Karpas-422 (cell line): ENCODE measurements around the gene SYNCRIP. TPM values are rescaled to one million over a fixed set of nuclear protein-coding genes. Genes with fewer than 3 reads are reported as not detected.
"Not testable (repeated sequence)": the region's sequence is repeated elsewhere in the genome, so short reads cannot be mapped to it uniquely, and the experiment has no call there.

Experiments
- DNase-seq: peaks from one replicate; pipeline ENCODE4 v3.0.0-alpha.2; 2015
- H2AFZ ChIP-seq: fragments of 200-600 bp; sonication (generic); 2 replicates; pipeline ENCODE4 v1.6.1; 2014; ENCODE audit warnings: antibody characterized with exemption, low read length, mixed read lengths
- H3K27ac ChIP-seq: fragments of 200-600 bp; sonication (generic); 2 replicates; pipeline ENCODE4 v1.5.1; 2014; ENCODE audit warnings: mild to moderate bottlenecking, low read length, moderate library complexity
- H3K27me3 ChIP-seq: fragments of 200-600 bp; sonication (generic); 2 replicates; pipeline ENCODE4 v1.6.1; 2014; ENCODE audit warnings: low read length, mixed read lengths
- H3K36me3 ChIP-seq: fragments of 200-600 bp; sonication (generic); 2 replicates; pipeline ENCODE4 v1.6.1; 2014; ENCODE audit warnings: low read length, mixed read lengths; ENCODE audit not compliant: insufficient read depth
- H3K4me1 ChIP-seq: fragments of 200-600 bp; sonication (generic); 2 replicates; pipeline ENCODE4 v1.6.1; 2014; ENCODE audit warnings: mild to moderate bottlenecking, low read length, mixed read lengths
- H3K4me2 ChIP-seq: fragments of 200-600 bp; sonication (generic); 2 replicates; pipeline ENCODE4 v1.6.1; 2014; ENCODE audit warnings: low read length, low read depth, mild to moderate bottlenecking; ENCODE audit not compliant: poor library complexity, severe bottlenecking
- H3K4me3 ChIP-seq: fragments of 200-600 bp; sonication (generic); 2 replicates; pipeline ENCODE4 v1.5.1; 2014; ENCODE audit warnings: mild to moderate bottlenecking, antibody characterized with exemption, low read length, mixed read lengths
- H3K79me2 ChIP-seq: fragments of 200-600 bp; sonication (generic); 2 replicates; pipeline ENCODE4 v1.6.1; 2014; ENCODE audit warnings: mild to moderate bottlenecking, low read length, mixed read lengths
- H3K9ac ChIP-seq: fragments of 200-600 bp; sonication (generic); 2 replicates; pipeline ENCODE4 v1.6.0; 2014; ENCODE audit warnings: low read length
- H3K9me2 ChIP-seq: fragments of 200-600 bp; sonication (generic), shearing (Covaris generic); replicated peaks from 2 replicates; pipeline ENCODE4 v1.6.0; 2014; ENCODE audit warnings: mild to moderate bottlenecking, low read length, moderate library complexity; ENCODE audit not compliant: insufficient read depth
- H3K9me3 ChIP-seq: fragments of 300-700, 200-600 bp; sonication (generic); 2 replicates; pipeline ENCODE4 v1.6.1; 2014; ENCODE audit warnings: low read length, mixed read lengths
- H4K20me1 ChIP-seq: fragments of 200-600 bp; sonication (generic); 2 replicates; pipeline ENCODE4 v1.6.1; 2014; ENCODE audit warnings: mild to moderate bottlenecking, antibody characterized with exemption, low read length, low read depth; ENCODE audit not compliant: insufficient read depth
- total RNA-seq: library from RNA; depleted of rRNA; stranded (reverse); fragments of >200 nt; shearing (Covaris generic); gene quantifications from 2 replicates; pipeline ENCODE4 v1.2.3, GENCODE V29; 2014; ENCODE audit warnings: low replicate concordance

Gene SYNCRIP
- total RNA-seq, 1 experiment from 2014 or later, result 99.4 TPM

GRCh38 chr6:85580118-85580877, 62.4 kb downstream of the SYNCRIP start:
- Histone ChIP-seq H3K4me2 (no peak overlapping the region), H3K9ac (no peak overlapping the region)

GRCh38 chr6:85579581-85579980, 63.1 kb downstream of the SYNCRIP start:
- no peaks in the 10 kb centered on the region for H4K20me1 ChIP-seq
- peaks cover 6% of the 10 kb centered on the region; the same call in 1 of the 2 replicates for H3K9me3 ChIP-seq
- no peak overlapping the region for H3K4me2 ChIP-seq
- H3K79me2 ChIP-seq, result peaks cover 100% of the 10 kb centered on the region
- no peaks in the 10 kb centered on the region for H3K27me3 ChIP-seq
- no peak overlapping the region for H3K9ac ChIP-seq
- H3K4me1 ChIP-seq, result peaks cover 21% of the 10 kb centered on the region
- no peak for DNase-seq
- H3K27ac ChIP-seq, result no peak overlapping the region
- no peak overlapping the region for H2AFZ ChIP-seq
- H3K36me3 ChIP-seq, result peaks cover 9% of the 10 kb centered on the region
- no peaks in the 10 kb centered on the region for H3K9me2 ChIP-seq
- H3K4me3 ChIP-seq, result no peak overlapping the region

More at GRCh38 chr6:85580118-85580877, 62.4 kb downstream of the SYNCRIP start:
- Histone ChIP-seq H3K27ac (no peak overlapping the region), H3K27me3 (no peaks in the 10 kb centered on the region), H3K79me2 (peaks cover 100% of the 10 kb centered on the region), H3K4me3 (no peak overlapping the region), H3K4me1 (peaks cover 17% of the 10 kb centered on the region), H3K36me3 (peaks cover 9% of the 10 kb centered on the region), H2AFZ (no peak overlapping the region), H4K20me1 (no peaks in the 10 kb centered on the region), H3K9me2 (no peaks in the 10 kb centered on the region), H3K9me3 (peaks cover 6% of the 10 kb centered on the region; the same call in 1 of the 2 replicates)
- DNase-seq, result no peak

- Histone ChIP-seq H2AFZ (no peak overlapping the region), H3K9me2 (no peaks in the 10 kb centered on the region), H3K27me3 (no peaks in the 10 kb centered on the region), H3K4me1 (peaks cover 21% of the 10 kb centered on the region), H3K4me3 (no peak overlapping the region), H4K20me1 (no peaks in the 10 kb centered on the region), H3K4me2 (no peak overlapping the region), H3K79me2 (peaks cover 97% of the 10 kb centered on the region), H3K36me3 (peaks cover 15% of the 10 kb centered on the region), H3K27ac (no peak overlapping the region), H3K9me3 (peaks cover 3% of the 10 kb centered on the region; the same call in 1 of the 2 replicates), H3K9ac (no peak overlapping the region)
- DNase-seq, result no peak
Measured at GRCh38 chr6:85576476-85576875, 66.2 kb downstream of the SYNCRIP start.

GRCh38 chr6:85574932-85575598, 67.6 kb downstream of the SYNCRIP start:
- no peaks in the 10 kb centered on the region for H3K27me3 ChIP-seq
- H3K4me3 ChIP-seq, result no peak overlapping the region
- H3K9me2 ChIP-seq, result no peaks in the 10 kb centered on the region
- H3K79me2 ChIP-seq, result peaks cover 93% of the 10 kb centered on the region
- no peaks in the 10 kb centered on the region for H4K20me1 ChIP-seq
- no peak overlapping the region for H3K27ac ChIP-seq
- H3K9me3 ChIP-seq, result no peaks in the 10 kb centered on the region
- H3K36me3 ChIP-seq, result peaks cover 15% of the 10 kb centered on the region
- peaks cover 21% of the 10 kb centered on the region for H3K4me1 ChIP-seq
- no peak overlapping the region for H2AFZ ChIP-seq
- H3K4me2 ChIP-seq, result peak overlapping the region; percentile 15
- no peak for DNase-seq
- H3K9ac ChIP-seq, result no peak overlapping the region

- Histone ChIP-seq H3K4me2 (no peak overlapping the region), H3K9ac (no peak overlapping the region), H3K27ac (no peak overlapping the region), H4K20me1 (no peaks in the 10 kb centered on the region), H3K9me2 (no peaks in the 10 kb centered on the region), H3K79me2 (peaks cover 74% of the 10 kb centered on the region), H3K9me3 (no peaks in the 10 kb centered on the region), H3K27me3 (no peaks in the 10 kb centered on the region), H3K36me3 (peaks cover 58% of the 10 kb centered on the region), H3K4me1 (no peaks in the 10 kb centered on the region), H2AFZ (no peak overlapping the region), H3K4me3 (no peak overlapping the region)
- DNase-seq, result no peak
Measured at GRCh38 chr6:85569323-85569722, 73.4 kb downstream of the SYNCRIP start.

- no peak overlapping the region for H3K27ac ChIP-seq
- H3K9me2 ChIP-seq, result no peaks in the 10 kb centered on the region
- no peak overlapping the region for H2AFZ ChIP-seq
- H3K79me2 ChIP-seq, result peaks cover 67% of the 10 kb centered on the region
- H3K4me2 ChIP-seq, result no peak overlapping the region
- H3K9me3 ChIP-seq, result no peaks in the 10 kb centered on the region
- H3K4me3 ChIP-seq, result no peak overlapping the region
- no peak overlapping the region for H3K9ac ChIP-seq
- H3K27me3 ChIP-seq, result no peaks in the 10 kb centered on the region
- no peaks in the 10 kb centered on the region for H4K20me1 ChIP-seq
- H3K4me1 ChIP-seq, result no peaks in the 10 kb centered on the region
- no peak for DNase-seq
- peaks cover 59% of the 10 kb centered on the region for H3K36me3 ChIP-seq
Measured at GRCh38 chr6:85568411-85568810, 74.3 kb downstream of the SYNCRIP start.

- Histone ChIP-seq H3K79me2 (peaks cover 41% of the 10 kb centered on the region), H3K27me3 (no peaks in the 10 kb centered on the region), H3K9me2 (no peaks in the 10 kb centered on the region), H3K4me2 (no peak overlapping the region), H3K27ac (no peak overlapping the region), H3K36me3 (peaks cover 57% of the 10 kb centered on the region), H3K4me1 (no peaks in the 10 kb centered on the region), H2AFZ (no peak overlapping the region), H3K4me3 (no peak overlapping the region), H3K9me3 (no peaks in the 10 kb centered on the region), H3K9ac (no peak overlapping the region), H4K20me1 (no peaks in the 10 kb centered on the region)
- no peak for DNase-seq
Measured at GRCh38 chr6:85565736-85566135, 77.0 kb downstream of the SYNCRIP start.

GRCh38 chr6:85564223-85564622, 78.5 kb downstream of the SYNCRIP start:
- not testable (repeated sequence) for H2AFZ ChIP-seq, H3K27me3 ChIP-seq, H3K27ac ChIP-seq, H4K20me1 ChIP-seq, H3K4me3 ChIP-seq, H3K9me2 ChIP-seq, DNase-seq, H3K9ac ChIP-seq, H3K4me2 ChIP-seq, H3K9me3 ChIP-seq, H3K4me1 ChIP-seq
- Histone ChIP-seq H3K79me2 (peaks cover 31% of the 10 kb centered on the region), H3K36me3 (peaks cover 57% of the 10 kb centered on the region)
